Measurements from ENCODE around the gene AGMO.
"Not testable (repeated sequence)": the region's sequence is repeated elsewhere in the genome, so short reads cannot be mapped to it uniquely, and the experiment has no call there.

Gene AGMO

GRCh38 chr7:15559416-15559928 lies 2.3 kb downstream of the AGMO start:
- no peak for DNase-seq (ENCODE audit: low read depth in 2 of 2)

DNA sequence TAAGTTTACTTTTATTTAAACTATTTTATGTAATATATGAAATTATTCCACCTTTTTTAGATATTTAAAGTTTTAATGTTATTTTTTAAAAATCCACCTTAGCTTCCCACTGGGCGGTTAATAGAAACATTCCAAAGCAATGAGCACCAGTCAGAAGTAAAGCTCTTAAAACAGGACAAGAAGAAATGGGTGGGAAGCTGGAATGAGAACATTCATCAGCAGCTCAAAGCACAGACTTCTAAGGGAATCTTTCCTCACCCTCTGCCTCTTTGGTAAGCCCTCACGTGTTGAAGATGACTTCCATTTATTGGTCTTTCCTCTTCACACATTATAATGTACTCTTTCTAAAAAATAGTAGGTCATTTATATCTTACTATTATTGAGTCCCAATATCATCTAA lies 3.1 kb downstream of the AGMO start:
- no peak for DNase-seq (ENCODE audit: low read depth in 2 of 2)

DNA sequence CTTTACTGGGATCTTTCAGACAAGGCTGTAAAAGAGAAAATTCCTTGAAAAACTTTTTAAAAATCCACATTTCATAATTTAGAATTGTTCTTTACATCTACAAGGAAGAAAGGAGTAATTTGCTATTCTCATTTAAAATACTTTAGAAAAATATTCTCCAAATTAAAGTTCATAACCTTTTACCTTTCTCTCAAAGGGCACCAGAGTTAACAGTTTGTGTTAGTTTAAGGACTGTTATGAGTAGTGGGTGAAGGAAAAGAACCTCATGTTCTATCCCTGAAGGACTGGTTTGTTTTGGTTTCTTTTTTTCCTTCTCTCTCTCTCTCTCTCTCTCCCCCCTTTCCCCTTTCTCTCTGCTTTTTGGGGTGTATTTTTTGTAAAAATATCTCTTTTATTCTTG lies 4.1 kb downstream of the AGMO start:
- DNase-seq (ENCODE audit: low read depth in 2 of 2): no peak

DNA sequence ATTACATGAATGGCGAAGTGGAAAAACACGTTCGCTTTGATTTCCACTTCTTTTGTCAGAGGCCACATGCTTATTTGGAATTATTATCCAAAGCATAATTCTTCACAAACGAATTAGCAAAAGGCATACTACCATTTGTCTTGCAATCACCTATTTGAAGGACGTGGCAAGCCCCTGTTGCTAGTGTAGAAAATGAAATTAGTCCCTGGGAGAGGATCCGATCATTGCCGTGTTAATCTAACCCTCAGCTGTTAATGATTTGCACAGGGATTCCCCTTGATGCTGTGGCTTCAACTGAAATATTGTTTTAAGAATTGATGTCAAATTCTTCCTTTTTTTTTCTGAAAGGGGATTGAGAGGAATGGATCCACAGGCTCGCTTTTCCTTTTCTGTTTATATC lies 4.6 kb downstream of the AGMO start:
- no peak for DNase-seq (ENCODE audit: low read depth in 2 of 2)

GRCh38 chr7:15556339-15557105 lies 5.3 kb downstream of the AGMO start:
- DNase-seq (ENCODE audit: low read depth in 2 of 2): no peak

DNA sequence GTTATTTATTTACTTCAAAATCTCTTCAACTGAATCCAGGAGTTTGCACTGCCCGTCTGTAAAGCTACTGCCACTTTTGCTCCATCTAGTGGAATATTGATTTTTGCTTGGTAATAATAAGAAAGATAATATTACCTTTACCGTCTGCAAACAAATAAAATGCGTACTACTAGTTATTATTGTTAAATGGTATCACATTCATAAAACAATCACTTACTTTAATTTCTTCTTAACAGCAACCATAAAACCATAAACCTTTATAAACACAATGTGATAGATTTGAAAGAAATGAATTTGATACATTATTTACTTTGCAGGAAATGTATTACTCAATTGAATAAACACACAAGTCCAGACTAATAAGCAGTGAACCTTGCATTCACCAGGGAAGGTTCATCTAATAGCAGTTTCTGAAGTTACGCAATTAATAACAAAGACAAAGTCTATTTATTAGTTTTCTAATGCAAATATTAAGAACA lies 6.4 kb downstream of the AGMO start:
- no peak for DNase-seq (ENCODE audit: low read depth in 2 of 2)

DNA sequence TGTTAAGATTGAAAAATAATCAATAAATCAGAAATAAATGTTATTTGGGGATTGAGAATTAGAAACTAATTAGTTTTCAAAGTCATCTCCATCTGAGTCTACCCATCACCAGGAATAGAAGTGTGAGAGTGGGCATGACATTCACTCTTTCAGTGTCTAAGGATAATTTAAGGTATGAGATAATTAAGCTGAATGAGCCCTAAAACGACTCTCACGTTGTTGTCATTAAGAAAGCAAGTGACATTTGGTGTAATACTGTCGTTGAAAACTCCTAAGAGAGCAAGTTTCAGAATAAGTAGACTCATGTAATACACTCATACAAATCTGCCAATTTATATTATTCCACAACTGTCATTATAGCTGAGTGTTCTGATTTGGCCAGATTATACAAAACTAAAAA lies 7.1 kb downstream of the AGMO start:
- DNase-seq (ENCODE audit: low read depth in 2 of 2): no peak

GRCh38 chr7:15554081-15554480 lies 7.7 kb downstream of the AGMO start:
- no peak for DNase-seq (ENCODE audit: low read depth in 2 of 2)

DNA sequence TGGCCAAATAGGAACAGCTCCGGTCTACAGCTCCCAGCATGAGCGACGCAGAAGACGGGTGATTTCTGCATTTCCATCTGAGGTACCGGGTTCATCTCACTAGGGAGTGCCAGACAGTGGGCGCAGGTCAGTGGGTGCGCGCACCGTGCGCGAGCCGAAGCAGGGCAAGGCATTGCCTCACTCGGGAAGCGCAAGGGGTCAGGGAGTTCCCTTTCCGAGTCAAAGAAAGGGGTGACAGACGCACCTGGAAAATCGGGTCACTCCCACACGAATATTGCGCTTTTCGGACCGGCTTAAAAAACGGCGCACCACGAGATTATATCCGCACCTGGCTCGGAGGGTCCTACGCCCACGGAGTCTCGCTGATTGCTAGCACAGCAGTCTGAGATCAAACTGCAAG lies 14.5 kb downstream of the AGMO start:
- not testable (repeated sequence) for DNase-seq (ENCODE audit: low read depth in 2 of 2)

- DNase-seq (ENCODE audit: low read depth in 2 of 2): no peak
Observed at GRCh38 chr7:15546272-15546792, 15.5 kb downstream of the AGMO start.

- DNase-seq (ENCODE audit: low read depth in 2 of 2): no peak
Observed at GRCh38 chr7:15544050-15544449, 17.8 kb downstream of the AGMO start.

GRCh38 chr7:15543256-15543655 lies 18.6 kb downstream of the AGMO start:
- DNase-seq (ENCODE audit: low read depth in 2 of 2): no peak

DNA sequence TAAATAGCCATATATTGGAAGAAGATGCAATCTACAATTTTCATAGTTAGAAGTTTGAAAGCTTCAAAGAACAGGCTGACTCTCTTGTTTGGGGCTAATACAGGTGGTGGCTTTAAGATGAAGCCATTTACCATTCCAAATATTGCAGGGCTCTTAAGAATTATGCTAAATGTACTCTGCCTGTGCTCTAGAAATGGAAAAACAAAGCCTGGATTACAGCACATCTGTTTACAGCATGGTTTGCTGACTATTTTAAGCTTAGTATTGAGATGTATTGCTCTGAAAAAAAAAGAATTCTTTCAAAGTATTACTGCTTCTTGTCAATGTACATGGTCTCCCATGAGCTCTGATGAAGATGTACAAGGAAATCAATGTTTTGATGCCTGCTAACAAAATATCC lies 34.2 kb downstream of the AGMO start:
- DNase-seq (ENCODE audit: low read depth in 2 of 2): no peak

DNA sequence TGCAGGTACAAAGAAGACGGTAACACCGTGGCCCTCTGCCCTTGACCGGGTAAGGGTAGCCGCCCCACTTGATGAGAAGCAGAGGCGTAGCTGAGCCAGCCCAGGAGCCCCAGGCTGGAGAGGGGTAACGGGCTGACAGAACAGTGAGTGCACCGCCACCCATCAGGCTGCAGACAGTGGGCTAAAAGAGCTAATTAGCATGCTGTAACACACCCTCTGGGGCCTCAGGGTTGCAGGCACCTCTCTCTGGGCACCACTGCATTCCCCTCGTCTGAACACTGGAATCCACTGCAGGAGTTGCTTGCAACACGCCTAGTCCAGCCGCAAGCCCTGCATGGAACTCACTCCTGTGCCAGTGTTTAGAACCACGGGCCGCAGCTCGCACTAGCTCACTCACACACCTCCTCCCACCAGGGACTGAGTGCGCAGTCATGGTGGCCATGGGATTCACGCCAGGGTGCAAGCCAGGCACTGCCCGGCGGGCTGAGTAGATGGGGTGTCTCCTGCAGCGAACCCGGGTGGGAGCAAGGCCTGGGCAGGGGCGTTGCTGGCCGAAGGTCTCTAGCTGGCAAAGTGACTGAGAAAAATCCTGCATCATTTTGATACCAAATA lies 36.1 kb downstream of the AGMO start:
- no peak for DNase-seq (ENCODE audit: low read depth in 2 of 2)

DNA sequence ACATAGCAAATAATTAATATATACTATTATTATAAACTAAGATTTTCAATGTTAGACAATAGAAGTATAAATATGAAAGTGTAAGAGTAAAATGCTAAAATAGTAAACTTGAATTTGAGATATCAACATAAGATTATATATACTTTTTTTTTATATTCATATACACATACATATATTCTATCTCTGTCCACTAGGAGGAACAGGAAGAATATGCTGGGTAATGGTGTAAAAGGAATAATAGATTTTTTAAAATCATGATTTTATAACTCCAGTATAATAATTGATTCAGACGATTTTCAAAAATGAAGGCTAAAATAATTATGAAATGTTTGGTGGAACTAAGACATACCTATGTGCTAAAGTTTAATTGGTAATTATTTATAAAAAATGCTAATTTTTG lies 37.7 kb downstream of the AGMO start:
- DNase-seq (ENCODE audit: low read depth in 2 of 2): no peak

DNA sequence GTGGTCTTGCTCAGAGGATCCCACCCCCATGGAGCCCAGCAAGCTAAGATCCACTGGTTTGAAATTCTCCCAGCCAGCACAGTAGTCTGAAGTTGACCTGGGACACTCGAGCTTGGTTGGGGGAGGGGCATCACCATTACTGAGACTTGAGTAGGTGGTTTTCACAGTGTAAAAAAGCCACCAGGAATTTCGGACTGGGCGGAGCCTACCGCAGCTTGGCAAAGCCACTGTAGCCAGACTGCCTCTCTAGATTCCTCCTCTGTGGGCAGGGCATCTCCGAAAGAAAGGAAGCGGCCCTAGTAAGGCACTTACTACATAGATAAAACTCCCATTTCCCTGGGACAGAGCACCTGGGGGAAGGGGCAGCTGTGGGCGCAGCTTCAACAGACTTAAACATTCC lies 44.0 kb downstream of the AGMO start:
- DNase-seq (ENCODE audit: low read depth in 2 of 2): not testable (repeated sequence)

GRCh38 chr7:15515252-15515651 lies 46.6 kb downstream of the AGMO start:
- no peak for DNase-seq (ENCODE audit: low read depth in 2 of 2)

DNA sequence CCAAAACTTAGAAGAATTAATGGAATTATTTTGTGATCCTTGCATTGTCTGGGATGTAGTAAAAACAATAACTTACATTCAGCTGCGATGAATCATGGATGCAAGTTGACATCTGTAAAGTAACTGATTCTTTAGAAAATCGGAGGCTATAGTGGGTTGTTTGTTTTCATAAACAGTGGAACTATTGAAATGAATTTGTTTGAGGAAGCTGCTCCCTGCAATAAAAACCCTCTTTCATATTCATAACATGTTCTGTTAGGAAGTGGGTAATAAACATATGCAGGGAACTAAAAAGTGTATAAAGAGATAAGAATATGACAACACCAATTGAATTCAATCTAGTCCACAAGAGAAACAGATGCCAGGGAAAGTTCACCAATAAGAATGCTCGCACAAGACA lies 53.6 kb downstream of the AGMO start:
- DNase-seq (ENCODE audit: low read depth in 2 of 2): no peak

DNA sequence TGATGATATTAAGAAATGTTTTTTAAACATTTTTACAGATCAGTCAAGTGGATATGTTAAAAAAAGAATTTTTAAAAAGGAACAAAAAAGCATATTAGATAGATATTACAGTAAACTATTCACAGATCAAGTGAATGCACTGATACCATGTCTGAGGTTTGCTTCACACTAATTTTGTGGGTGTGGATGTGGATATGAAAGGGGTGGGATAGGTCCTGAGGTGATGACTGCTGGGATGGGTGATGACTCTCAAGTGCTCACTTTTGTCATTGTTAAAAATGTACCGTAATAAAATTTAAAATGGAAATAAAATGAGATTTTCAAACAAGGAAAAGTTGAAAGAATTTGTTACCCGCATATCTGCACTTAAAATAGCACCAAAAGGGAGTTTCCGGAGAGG lies 54.1 kb downstream of the AGMO start:
- DNase-seq (ENCODE audit: low read depth in 2 of 2): no peak

GRCh38 chr7:15507171-15507570 lies 54.6 kb downstream of the AGMO start:
- DNase-seq (ENCODE audit: low read depth in 2 of 2): no peak

DNA sequence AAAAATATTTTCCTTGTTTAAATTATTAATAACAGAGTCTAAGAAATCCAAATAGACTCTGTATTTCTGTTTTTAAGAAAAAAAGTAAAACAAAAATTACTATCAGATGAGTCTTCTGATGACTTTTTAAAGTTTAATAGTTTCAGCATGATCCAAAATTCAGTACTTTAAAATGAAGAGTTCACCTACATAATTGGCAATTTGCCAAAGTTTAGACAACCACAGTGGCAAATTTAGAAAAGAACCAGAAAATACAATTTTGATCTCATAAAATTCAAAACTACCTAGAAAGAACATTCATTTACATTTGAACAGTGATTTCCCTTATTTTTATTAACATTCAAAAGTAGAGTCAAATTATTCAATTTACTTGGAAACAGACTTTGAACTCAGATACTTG lies 56.1 kb downstream of the AGMO start:
- no peak for DNase-seq (ENCODE audit: low read depth in 2 of 2)

DNA sequence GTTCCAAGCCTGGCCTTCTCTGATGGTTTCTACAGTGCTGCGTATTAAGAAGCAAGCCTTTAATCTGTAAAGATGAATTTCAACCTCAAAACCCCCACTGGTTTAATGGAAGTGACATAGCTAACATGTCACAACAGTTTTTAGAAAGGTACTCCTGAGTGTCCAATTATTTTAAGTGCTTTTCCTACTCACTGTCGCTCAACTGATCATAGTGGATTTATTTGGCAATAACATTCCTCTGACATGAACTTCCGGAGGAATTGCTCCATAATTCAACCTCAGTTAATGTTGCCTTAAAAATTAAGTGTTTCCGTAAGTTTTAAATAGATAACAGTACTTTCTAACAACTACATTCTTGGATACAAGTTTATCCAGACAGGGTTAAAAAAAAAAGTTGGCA lies 57.5 kb downstream of the AGMO start:
- DNase-seq (ENCODE audit: low read depth in 2 of 2): no peak

DNA sequence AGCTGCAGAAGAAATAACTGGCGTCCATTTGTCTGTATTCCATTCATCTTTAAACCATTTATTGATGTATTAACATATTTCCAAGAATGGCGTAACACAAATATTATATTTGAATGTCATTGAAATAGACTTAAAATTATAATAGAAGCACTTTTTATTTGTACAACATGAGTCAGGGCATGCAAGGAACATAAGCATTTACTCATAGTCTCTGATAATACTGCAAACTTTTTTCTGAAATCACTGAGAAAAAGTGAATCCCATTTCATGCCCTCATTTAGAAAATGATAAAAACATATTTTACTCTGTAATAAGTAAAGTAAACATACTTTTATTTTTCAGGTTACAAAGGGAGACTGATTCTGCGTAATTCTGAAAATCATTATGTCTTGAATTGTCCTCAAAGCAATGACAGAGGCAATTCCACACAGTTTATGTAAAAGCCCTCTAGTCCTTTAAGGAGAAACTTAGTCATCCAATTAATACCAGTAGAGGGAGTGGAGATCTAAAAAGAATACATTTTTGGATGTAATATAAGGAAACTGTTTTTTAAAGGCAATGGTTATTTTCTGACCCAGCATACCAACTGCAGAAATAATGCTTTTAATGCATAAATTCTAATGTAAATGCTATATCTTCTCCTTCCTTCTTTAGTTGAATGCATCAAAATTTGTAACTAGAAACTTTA lies 58.1 kb downstream of the AGMO start:
- DNase-seq (ENCODE audit: low read depth in 2 of 2): no peak
